ENCODE data around the gene ZFYVE21. TPM values are rescaled to one million over a fixed set of nuclear protein-coding genes. Genes with fewer than 3 reads are reported as not detected.
A peak's percentile ranks its signal among the peaks of the same experiment; 100 is the strongest.

ZFYVE21 gene
- total RNA-seq, 4 donors from 2014 or later, result 40.3 to 81.2 (median 59.0) TPM

- H3K4me3 ChIP-seq, result no peak overlapping the region
- peak overlapping the region in 1 of 4 donors; percentile 34 for H3K27ac ChIP-seq
- DNase-seq, result peak in 2 of 3 donors; percentile 46 to 61
- TF ChIP-seq CTCF (IDR thresholded peaks at IDR 0.05) (no peak), POLR2A (IDR thresholded peaks at IDR 0.05) (no peak)
- H3K36me3 ChIP-seq, result peaks cover 0 to 42% (median 0%) of the 10 kb centered on the region in 3 donors
- no peaks in the 10 kb centered on the region for H3K9me3 ChIP-seq
- H3K4me1 ChIP-seq, result no peaks in the 10 kb centered on the region
- no peaks in the 10 kb centered on the region for H3K27me3 ChIP-seq
Measured at GRCh38 chr14:103745424-103745823, 29.8 kb downstream of the ZFYVE21 start.

DNA sequence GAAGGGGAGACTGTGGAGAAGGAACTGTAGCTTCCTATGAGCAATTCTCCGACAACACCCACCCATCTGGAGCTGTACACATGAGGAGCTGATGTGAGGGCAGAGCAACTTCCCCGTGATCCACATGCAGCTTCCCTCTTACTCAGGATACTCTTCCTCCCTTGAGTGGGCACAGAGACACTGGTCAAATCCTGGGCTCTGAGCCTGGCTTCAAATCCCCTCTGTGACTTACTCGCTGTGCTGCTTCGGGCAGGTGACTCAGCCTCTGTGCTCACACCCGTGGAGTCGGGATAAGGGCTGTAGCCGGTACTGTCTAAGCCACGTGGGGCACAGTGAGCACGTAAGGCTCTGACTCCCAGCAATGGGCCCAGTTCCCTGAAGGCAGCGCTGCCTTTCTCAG lies 31.1 kb downstream of the ZFYVE21 start:
- Histone ChIP-seq H3K9me3 (no peaks in the 10 kb centered on the region), H3K27ac (no peak overlapping the region)

GRCh38 chr14:103748534-103748857 lies 32.9 kb downstream of the ZFYVE21 start:
- Histone ChIP-seq H3K27me3 (no peaks in the 10 kb centered on the region), H3K27ac (no peak overlapping the region), H3K4me1 (no peaks in the 10 kb centered on the region), H3K36me3 (peaks cover 0 to 32% (median 0%) of the 10 kb centered on the region in 3 donors), H3K9me3 (no peaks in the 10 kb centered on the region), H3K4me3 (no peak overlapping the region)
- peak in 1 of 3 donors; percentile 44 for DNase-seq
- TF ChIP-seq POLR2A (IDR thresholded peaks at IDR 0.05) (no peak), CTCF (IDR thresholded peaks at IDR 0.05) (no peak)

More for the DNA sequence above, 31.1 kb downstream of the ZFYVE21 start:
- no peak overlapping the region for H3K4me3 ChIP-seq
- H3K4me1 ChIP-seq, result no peaks in the 10 kb centered on the region
- H3K27me3 ChIP-seq, result no peaks in the 10 kb centered on the region
- H3K36me3 ChIP-seq, result peaks cover 0 to 35% (median 0%) of the 10 kb centered on the region in 3 donors
- TF ChIP-seq CTCF (IDR thresholded peaks at IDR 0.05), result no peak
- TF ChIP-seq POLR2A (IDR thresholded peaks at IDR 0.05), result no peak
- peak in 1 of 3 donors; percentile 38 for DNase-seq

DNA sequence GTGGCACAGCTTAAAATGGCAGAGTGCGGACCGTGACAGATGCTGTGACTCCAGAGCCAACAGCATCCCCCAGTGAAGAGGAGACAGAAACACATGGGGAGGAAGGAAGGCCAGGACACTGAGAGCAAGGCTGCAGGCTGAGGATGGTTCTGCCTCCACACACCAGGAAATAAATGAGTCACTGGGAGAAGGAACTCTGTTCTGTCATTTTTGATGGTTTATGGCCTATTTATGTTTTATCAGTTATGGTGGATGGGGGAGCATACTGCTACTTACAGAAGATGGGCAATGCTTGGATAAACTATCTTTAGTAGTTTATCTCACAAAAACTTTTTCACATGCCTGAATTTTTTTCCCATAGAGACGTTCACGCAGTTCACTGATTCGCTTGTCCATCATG lies 33.8 kb downstream of the ZFYVE21 start:
- Histone ChIP-seq H3K4me1 (no peaks in the 10 kb centered on the region), H3K9me3 (no peaks in the 10 kb centered on the region), H3K27ac (no peak overlapping the region), H3K36me3 (peaks cover 0 to 32% (median 0%) of the 10 kb centered on the region in 3 donors), H3K27me3 (no peaks in the 10 kb centered on the region), H3K4me3 (no peak overlapping the region)
- no peak for TF ChIP-seq POLR2A (IDR thresholded peaks at IDR 0.05)
- no peak for TF ChIP-seq CTCF (IDR thresholded peaks at IDR 0.05)
- DNase-seq, result no peak

GRCh38 chr14:103749860-103750259 lies 34.2 kb downstream of the ZFYVE21 start:
- no peak for DNase-seq
- no peak overlapping the region for H3K27ac ChIP-seq
- TF ChIP-seq CTCF (IDR thresholded peaks at IDR 0.05) (peak in 2 of 6 experiments; percentile 39 to 57), POLR2A (IDR thresholded peaks at IDR 0.05) (no peak)
- H3K36me3 ChIP-seq, result peaks cover 0 to 32% (median 0%) of the 10 kb centered on the region in 3 donors
- no peak overlapping the region for H3K4me3 ChIP-seq
- H3K9me3 ChIP-seq, result no peaks in the 10 kb centered on the region
- no peaks in the 10 kb centered on the region for H3K27me3 ChIP-seq
- no peaks in the 10 kb centered on the region for H3K4me1 ChIP-seq

GRCh38 chr14:103753774-103754173 lies 38.2 kb downstream of the ZFYVE21 start:
- no peak for DNase-seq
- no peaks in the 10 kb centered on the region for H3K9me3 ChIP-seq
- no peak overlapping the region for H3K4me3 ChIP-seq
- peaks cover 0 to 16% (median 0%) of the 10 kb centered on the region in 3 donors for H3K36me3 ChIP-seq
- no peaks in the 10 kb centered on the region for H3K27me3 ChIP-seq
- no peaks in the 10 kb centered on the region for H3K4me1 ChIP-seq
- TF ChIP-seq CTCF (IDR thresholded peaks at IDR 0.05) (no peak), POLR2A (IDR thresholded peaks at IDR 0.05) (no peak)
- no peak overlapping the region for H3K27ac ChIP-seq
